Sigmoid colon (tissue), 7 donors: ENCODE results near the gene SPTBN1. TPM values are rescaled to one million over a fixed set of nuclear protein-coding genes. Genes with fewer than 3 reads are reported as not detected.

Source experiments
- DNase-seq: peaks from one replicate; pipeline ENCODE4 v3.0.0-alpha.2; 2019
- H3K27ac ChIP-seq, 4 donors: fragments of 200-600 bp; sonication (generic); one replicate each; pipeline ENCODE4 v1.5.1; 2016 to 2019; ENCODE audit warnings: mild to moderate bottlenecking in 1 of 4
- H3K27me3 ChIP-seq, 3 donors: fragments of 200-600 bp; sonication (generic); one replicate each; pipeline ENCODE4 v1.5.1; 2019; ENCODE audit warnings: mild to moderate bottlenecking in 1 of 3
- H3K36me3 ChIP-seq, 4 donors: fragments of 200-600 bp; sonication (generic); one replicate each; pipeline ENCODE4 v1.5.1; 2016 to 2019
- H3K4me1 ChIP-seq, 4 donors: fragments of 200-600 bp; sonication (generic); one replicate each; pipeline ENCODE4 v1.5.1; 2017 to 2019
- H3K4me3 ChIP-seq, 4 donors: fragments of 200-600 bp; sonication (generic); one replicate each; pipeline ENCODE4 v1.5.1; 2017 to 2019; ENCODE audit warnings: mild to moderate bottlenecking in 2 of 4, moderate library complexity in 1 of 4
- H3K9me3 ChIP-seq, 4 donors: fragments of 200-600 bp in 3 of 4; sonication (generic) in 3 of 4; one replicate each; pipeline versions ENCODE4 v1.5.1 to v1.6.1; 2013 to 2019
- CTCF ChIP-seq, 4 experiments: fragments of 450-650 bp in 3 of 4; fragments of 200-600 bp in 1 of 4; IDR thresholded peaks; one replicate each; pipeline ENCODE4 v1.5.1; 2016 to 2019; ENCODE audit warnings: antibody characterized with exemption in 4 of 4, mild to moderate bottlenecking in 3 of 4, moderate library complexity in 2 of 4
- EP300 ChIP-seq, 4 donors: sonication (generic); formaldehyde crosslinking; IDR thresholded peaks; one replicate each; pipeline ENCODE4 v1.6.1; 2017; ENCODE audit warnings: antibody characterized with exemption in 4 of 4
- POLR2A ChIP-seq, 2 donors: fragments of 450-650 bp; IDR thresholded peaks; one replicate each; pipeline ENCODE4 v1.6.1; 2016; ENCODE audit warnings: antibody characterized with exemption in 2 of 2, mild to moderate bottlenecking in 2 of 2, moderate library complexity in 2 of 2
- POLR2AphosphoS5 ChIP-seq, 4 donors: sonication (generic); formaldehyde crosslinking; IDR thresholded peaks; one replicate each; pipeline ENCODE4 v1.6.1; 2017; ENCODE audit warnings: antibody characterized with exemption in 4 of 4
- WGBS, 2 donors: extraction: QIAGEN DNeasy Blood & Tissue Kit; methylation state at CpG; one replicate each; pipeline ENCODE4 v1.1.7; 2013; 5-methylcytosine and 5-hydroxymethylcytosine counted together
- intact Hi-C: fragments of 100-400 bp; cut with DNase I; formaldehyde crosslinking; loops from one replicate; pipeline ENCODE4 v1.15.1; 2023
- polyA plus RNA-seq, 3 donors: library from polyadenylated mRNA; stranded (reverse); fragments of 200-250 nt; gene quantifications; one replicate each; pipeline ENCODE4 v1.2.3, GENCODE V29; 2013
- total RNA-seq, 4 donors: library from RNA; depleted of rRNA; stranded (reverse); fragments of >200 nt; gene quantifications; one replicate each; pipeline ENCODE4 v1.1.0, GENCODE V29; 2016
- donor health status: healthy with polysubstance abuse.
- donor health status: Bipolar disorder and iron deficiency.
- donor health status: healthy.

SPTBN1 gene
- total and polyA plus RNA-seq, 7 donors = 23.1 to 273 (median 169) TPM

- TF ChIP-seq EP300 (IDR thresholded peaks at IDR 0.05) (no peak), CTCF (IDR thresholded peaks at IDR 0.05) (no peak), POLR2AphosphoS5 (IDR thresholded peaks at IDR 0.05) (no peak), POLR2A (IDR thresholded peaks at IDR 0.05) (no peak)
- Histone ChIP-seq H3K9me3 (no peaks in the 10 kb centered on the region), H3K27ac (peak overlapping the region; percentile 29 to 83 (median 66)), H3K4me1 (peaks cover 0 to 86% (median 77%) of the 10 kb centered on the region in 4 donors), H3K36me3 (no peaks in the 10 kb centered on the region), H3K4me3 (no peak overlapping the region), H3K27me3 (no peaks in the 10 kb centered on the region)
- DNase-seq = no peak
- WGBS, 2 donors = 64 to 83% methylated on average over 6 of the region's 6 CpGs
- intact Hi-C loops = no loop called here
Measured at GRCh38 chr2:54470266-54470938, 14.3 kb downstream of the SPTBN1 start.

GRCh38 chr2:54471221-54471711 lies 15.1 kb downstream of the SPTBN1 start:
- H3K36me3 ChIP-seq = no peaks in the 10 kb centered on the region
- no peak overlapping the region for H3K4me3 ChIP-seq
- TF ChIP-seq CTCF (IDR thresholded peaks at IDR 0.05) = no peak
- no peak for TF ChIP-seq POLR2A (IDR thresholded peaks at IDR 0.05)
- no peak for TF ChIP-seq EP300 (IDR thresholded peaks at IDR 0.05)
- peak in 1 of 4 donors; percentile 10 for TF ChIP-seq POLR2AphosphoS5 (IDR thresholded peaks at IDR 0.05)
- no peaks in the 10 kb centered on the region for H3K9me3 ChIP-seq
- H3K4me1 ChIP-seq = peaks cover 0 to 87% (median 78%) of the 10 kb centered on the region in 4 donors
- 27 to 61% methylated on average over 1 of the region's 1 CpG for WGBS, 2 donors
- no peak for DNase-seq
- H3K27ac ChIP-seq = peak overlapping the region; percentile 49 to 83 (median 66)
- intact Hi-C loops = no loop called here
- no peaks in the 10 kb centered on the region for H3K27me3 ChIP-seq

- no peak overlapping the region for H3K4me3 ChIP-seq
- intact Hi-C loops = no loop called here
- no peaks in the 10 kb centered on the region for H3K36me3 ChIP-seq
- no peak for DNase-seq
- 91 to 94% methylated on average over 1 of the region's 1 CpG for WGBS, 2 donors
- TF ChIP-seq POLR2A (IDR thresholded peaks at IDR 0.05) (no peak), CTCF (IDR thresholded peaks at IDR 0.05) (no peak), EP300 (IDR thresholded peaks at IDR 0.05) (no peak), POLR2AphosphoS5 (IDR thresholded peaks at IDR 0.05) (no peak)
- no peak overlapping the region for H3K27ac ChIP-seq
- no peaks in the 10 kb centered on the region for H3K9me3 ChIP-seq
- peaks cover 0 to 90% (median 84%) of the 10 kb centered on the region in 4 donors for H3K4me1 ChIP-seq
- H3K27me3 ChIP-seq = no peaks in the 10 kb centered on the region
Measured at GRCh38 chr2:54473851-54474250, 17.7 kb downstream of the SPTBN1 start.

- no peaks in the 10 kb centered on the region for H3K9me3 ChIP-seq
- H3K36me3 ChIP-seq = no peaks in the 10 kb centered on the region
- H3K4me3 ChIP-seq = no peak overlapping the region
- no peak for DNase-seq
- H3K27me3 ChIP-seq = no peaks in the 10 kb centered on the region
- 91 to 94% methylated on average over 3 of the region's 3 CpGs for WGBS, 2 donors
- H3K27ac ChIP-seq = peak overlapping the region in 2 of 4 donors; percentile 11 to 67
- H3K4me1 ChIP-seq = peaks cover 0 to 90% (median 81%) of the 10 kb centered on the region in 4 donors
- TF ChIP-seq POLR2AphosphoS5 (IDR thresholded peaks at IDR 0.05) (no peak), EP300 (IDR thresholded peaks at IDR 0.05) (no peak), CTCF (IDR thresholded peaks at IDR 0.05) (no peak), POLR2A (IDR thresholded peaks at IDR 0.05) (no peak)
- intact Hi-C loops = loop anchor here (5.0 kb wide), 1 partner anchor 192 kb away; no protein-coding TSS in a partner anchor
Measured at GRCh38 chr2:54475285-54475684, 19.2 kb downstream of the SPTBN1 start.
